HG03175 (cell line): ENCODE measurements around the gene PPP4R4.
A peak's percentile ranks its signal among the peaks of the same experiment; 100 is the strongest.
"Not testable (repeated sequence)": the region's sequence is repeated elsewhere in the genome, so short reads cannot be mapped to it uniquely, and the experiment has no call there.

Experiments used
- ATAC-seq: cut with Tn5 transposase; IDR thresholded peaks from one replicate; pipeline ENCODE4 v1.9.1; 2021; ENCODE audit warnings: mild to moderate bottlenecking, moderate library complexity; ENCODE audit not compliant: unreplicated experiment

PPP4R4 gene

GRCh38 chr14:94175747-94176146 is 1.6 kb downstream of the PPP4R4 start:
- no peak for ATAC-seq

- no peak for ATAC-seq
Observed at GRCh38 chr14:94176808-94177207, 2.7 kb downstream of the PPP4R4 start.

- no peak for ATAC-seq
Observed at GRCh38 chr14:94177806-94178205, 3.7 kb downstream of the PPP4R4 start.

GRCh38 chr14:94179244-94179643 is 5.1 kb downstream of the PPP4R4 start:
- ATAC-seq: no peak

- ATAC-seq: peak; percentile 51
Observed at GRCh38 chr14:94180655-94181271, 6.6 kb downstream of the PPP4R4 start.

GRCh38 chr14:94181835-94182234 is 7.7 kb downstream of the PPP4R4 start:
- no peak for ATAC-seq

- no peak for ATAC-seq
Observed at GRCh38 chr14:94192536-94192935, 18.4 kb downstream of the PPP4R4 start.

- ATAC-seq: no peak
Observed at GRCh38 chr14:94193776-94194175, 19.7 kb downstream of the PPP4R4 start.

- no peak for ATAC-seq
Observed at GRCh38 chr14:94196057-94196456, 21.9 kb downstream of the PPP4R4 start.

- no peak for ATAC-seq
Observed at GRCh38 chr14:94203473-94204210, 29.5 kb downstream of the PPP4R4 start.

- ATAC-seq: no peak
Observed at GRCh38 chr14:94213021-94213420, 38.9 kb downstream of the PPP4R4 start.

- no peak for ATAC-seq
Observed at GRCh38 chr14:94213741-94214140, 39.6 kb downstream of the PPP4R4 start.

- ATAC-seq: no peak
Observed at GRCh38 chr14:94217116-94217515, 43.0 kb downstream of the PPP4R4 start.

- not testable (repeated sequence) for ATAC-seq
Observed at GRCh38 chr14:94218198-94218886, 44.2 kb downstream of the PPP4R4 start.

GRCh38 chr14:94224040-94224439 is 49.9 kb downstream of the PPP4R4 start:
- no peak for ATAC-seq

GRCh38 chr14:94225460-94226378 is 51.6 kb downstream of the PPP4R4 start:
- no peak for ATAC-seq

GRCh38 chr14:94227029-94227428 is 52.9 kb downstream of the PPP4R4 start:
- ATAC-seq: no peak

- ATAC-seq: no peak
Observed at GRCh38 chr14:94237046-94237445, 62.9 kb downstream of the PPP4R4 start.

GRCh38 chr14:94237983-94238382 is 63.9 kb downstream of the PPP4R4 start:
- ATAC-seq: no peak

GRCh38 chr14:94239406-94239805 is 65.3 kb downstream of the PPP4R4 start:
- no peak for ATAC-seq

- no peak for ATAC-seq
Observed at GRCh38 chr14:94244182-94244581, 70.1 kb downstream of the PPP4R4 start.
